Activated CD4-positive, alpha-beta T cell treated with anti-CD3 and anti-CD28 coated beads, Interleukin-2, amount 10 ng/mL, durations not matched to agents 7 days and 5 days (primary cell): ENCODE measurements around the gene MIER1. TPM values are rescaled to one million over a fixed set of nuclear protein-coding genes. Genes with fewer than 3 reads are reported as not detected.
"Not testable (repeated sequence)": the region's sequence is repeated elsewhere in the genome, so short reads cannot be mapped to it uniquely, and the experiment has no call there.

Source experiments
- CTCF ChIA-PET: fragments of 350-600 bp; sonication (Branson Sonifier 250); formaldehyde crosslinking; loops from one replicate; lab custom pipeline; 2021; ENCODE audit warnings: antibody characterized with exemption; lab: Charles Lee
- POLR2A ChIA-PET: fragments of 350-600 bp; sonication (Branson Sonifier 250); formaldehyde crosslinking; loops from one replicate; lab custom pipeline; 2021; ENCODE audit warnings: antibody characterized with exemption; lab: Charles Lee
- DNase-seq: peaks from one replicate; pipeline ENCODE4 v3.0.0-alpha.2; 2020
- H3K27ac Mint-ChIP-seq: one replicate; pipeline ENCODE4 v1.8.0; 2021; ENCODE audit warnings: mild to moderate bottlenecking, moderate library complexity, mixed read lengths
- H3K27me3 Mint-ChIP-seq: one replicate; pipeline ENCODE4 v1.8.0; 2021; ENCODE audit warnings: mixed read lengths
- H3K36me3 Mint-ChIP-seq: one replicate; pipeline ENCODE4 v1.8.0; 2021; ENCODE audit warnings: low read depth, mixed read lengths
- H3K4me1 Mint-ChIP-seq: one replicate; pipeline ENCODE4 v1.8.0; 2021; ENCODE audit warnings: mixed read lengths
- H3K4me3 Mint-ChIP-seq: one replicate; pipeline ENCODE4 v1.8.0; 2021; ENCODE audit warnings: mild to moderate bottlenecking, moderate library complexity, mixed read lengths
- H3K9me3 Mint-ChIP-seq: one replicate; pipeline ENCODE4 v1.8.0; 2021; ENCODE audit warnings: mixed read lengths
- total RNA-seq, 2 experiments: library from RNA; stranded (reverse); gene quantifications; one replicate each; pipeline ENCODE4 v1.2.3, GENCODE V29; 2021

The MIER1 gene
- 10 to 100 TPM; 54.2 to 56.9 TPM for total RNA-seq

GRCh38 chr1:66924756-66925557, at the start of gene MIER1, which contains the start of gene DNAI4:
Gene MIER1, plus strand, starts transcription at chr1:66924990. Its CDS starts 39 bp downstream, at chr1:66925029.
Gene DNAI4, minus strand, starts transcription at chr1:66924856. Its CDS starts 25 bp downstream, at chr1:66924831.
- Mint-ChIP-seq H3K27ac (peak within 1 kb of the TSS; percentile 95), H3K27me3 (no peaks in the 10 kb centered on the region), H3K9me3 (no peaks in the 10 kb centered on the region), H3K4me1 (peaks cover 51% of the 10 kb centered on the region), H3K36me3 (peaks cover 7% of the 10 kb centered on the region), H3K4me3 (peak within 1 kb of the TSS; percentile 93)
- ChIA-PET POLR2A (interaction anchor here (0.6 to 0.7 kb wide), 2 partner anchors 10 to 155 kb away, joined by 3 to 5 read pairs; no protein-coding TSS in a partner anchor), CTCF (interaction anchor here (0.9 to 1.5 kb wide), 5 partner anchors 10 to 288 kb away, joined by 3 to 6 read pairs (median 3); no protein-coding TSS in a partner anchor)
- DNase-seq = peak; percentile 98

GRCh38 chr1:66876664-66877063, 48.1 kb upstream of the MIER1 start:
- Mint-ChIP-seq H3K4me1 (no peaks in the 10 kb centered on the region), H3K27ac (no peak overlapping the region), H3K4me3 (no peak overlapping the region), H3K9me3 (peaks cover 7% of the 10 kb centered on the region), H3K36me3 (no peaks in the 10 kb centered on the region), H3K27me3 (peaks cover 2% of the 10 kb centered on the region)
- DNase-seq = no peak
- ChIA-PET CTCF (no interaction called here), POLR2A (no interaction called here)

- POLR2A ChIA-PET = no interaction called here
- DNase-seq = no peak
- Mint-ChIP-seq H3K36me3 (no peaks in the 10 kb centered on the region), H3K4me3 (no peak overlapping the region), H3K4me1 (no peaks in the 10 kb centered on the region), H3K27me3 (no peaks in the 10 kb centered on the region), H3K27ac (no peak overlapping the region), H3K9me3 (no peaks in the 10 kb centered on the region)
- CTCF ChIA-PET = no interaction called here
Measured at GRCh38 chr1:66889030-66889429, 35.8 kb upstream of the MIER1 start.

- CTCF ChIA-PET = no interaction called here
- H3K27ac Mint-ChIP-seq = no peak overlapping the region
- no peaks in the 10 kb centered on the region for H3K36me3 Mint-ChIP-seq
- H3K4me1 Mint-ChIP-seq = no peaks in the 10 kb centered on the region
- POLR2A ChIA-PET = no interaction called here
- H3K9me3 Mint-ChIP-seq = no peaks in the 10 kb centered on the region
- H3K27me3 Mint-ChIP-seq = no peaks in the 10 kb centered on the region
- no peak for DNase-seq
- no peak overlapping the region for H3K4me3 Mint-ChIP-seq
Measured at GRCh38 chr1:66890621-66891020, 34.2 kb upstream of the MIER1 start.

GRCh38 chr1:66893712-66894111, 31.1 kb upstream of the MIER1 start:
- Mint-ChIP-seq H3K4me1 (no peaks in the 10 kb centered on the region), H3K9me3 (no peaks in the 10 kb centered on the region), H3K27ac (no peak overlapping the region), H3K36me3 (no peaks in the 10 kb centered on the region), H3K4me3 (no peak overlapping the region), H3K27me3 (no peaks in the 10 kb centered on the region)
- DNase-seq = no peak
- CTCF ChIA-PET = no interaction called here
- POLR2A ChIA-PET = no interaction called here

GRCh38 chr1:66915203-66915602, 9.6 kb upstream of the MIER1 start:
- H3K27ac Mint-ChIP-seq, DNase-seq, H3K4me3 Mint-ChIP-seq, H3K4me1 Mint-ChIP-seq, H3K27me3 Mint-ChIP-seq, H3K9me3 Mint-ChIP-seq, POLR2A ChIA-PET: not testable (repeated sequence)
- H3K36me3 Mint-ChIP-seq = peaks cover 18% of the 10 kb centered on the region
- CTCF ChIA-PET = interaction anchor here (0.8 to 2.1 kb wide), 2 partner anchors 9 to 42 kb away, joined by 3 to 6 read pairs; partner anchors contain the start of genes DNAI4 and MIER1

- Mint-ChIP-seq H3K4me1 (no peaks in the 10 kb centered on the region), H3K36me3 (peaks cover 18% of the 10 kb centered on the region), H3K27me3 (no peaks in the 10 kb centered on the region), H3K9me3 (peaks cover 8% of the 10 kb centered on the region), H3K27ac (no peak overlapping the region), H3K4me3 (no peak overlapping the region)
- CTCF ChIA-PET = no interaction called here
- POLR2A ChIA-PET = no interaction called here
- no peak for DNase-seq
Measured at GRCh38 chr1:66916320-66916719, 8.5 kb upstream of the MIER1 start.

- Mint-ChIP-seq H3K9me3 (peaks cover 8% of the 10 kb centered on the region), H3K36me3 (peaks cover 18% of the 10 kb centered on the region), H3K27ac (no peak overlapping the region), H3K4me3 (no peak overlapping the region), H3K27me3 (no peaks in the 10 kb centered on the region), H3K4me1 (peaks cover 4% of the 10 kb centered on the region)
- no peak for DNase-seq
- POLR2A ChIA-PET = no interaction called here
- CTCF ChIA-PET = no interaction called here
Measured at GRCh38 chr1:66917476-66917875, 7.3 kb upstream of the MIER1 start.

GRCh38 chr1:66919063-66919462, 5.7 kb upstream of the MIER1 start:
- CTCF ChIA-PET = no interaction called here
- no peak for DNase-seq
- Mint-ChIP-seq H3K4me3 (no peak overlapping the region), H3K27ac (no peak overlapping the region), H3K27me3 (no peaks in the 10 kb centered on the region), H3K9me3 (peaks cover 8% of the 10 kb centered on the region), H3K36me3 (peaks cover 18% of the 10 kb centered on the region), H3K4me1 (peaks cover 17% of the 10 kb centered on the region)
- POLR2A ChIA-PET = no interaction called here

GRCh38 chr1:66919828-66920227, 5.0 kb upstream of the MIER1 start:
- CTCF ChIA-PET = no interaction called here
- no peak for DNase-seq
- Mint-ChIP-seq H3K27me3 (no peaks in the 10 kb centered on the region), H3K4me1 (peaks cover 17% of the 10 kb centered on the region), H3K36me3 (peaks cover 18% of the 10 kb centered on the region), H3K9me3 (peaks cover 8% of the 10 kb centered on the region), H3K4me3 (no peak overlapping the region), H3K27ac (no peak overlapping the region)
- POLR2A ChIA-PET = no interaction called here

GRCh38 chr1:66920543-66920942, 4.2 kb upstream of the MIER1 start:
- POLR2A ChIA-PET = no interaction called here

GRCh38 chr1:66925558-66925910, 744 bp downstream of the MIER1 start:
- H3K27ac Mint-ChIP-seq = peak overlapping the region; percentile 95
- H3K36me3 Mint-ChIP-seq = peaks cover 7% of the 10 kb centered on the region
- CTCF ChIA-PET = interaction anchor here (1.0 to 1.2 kb wide), 2 partner anchors 12 to 287 kb away, joined by 3 to 5 read pairs; no protein-coding TSS in a partner anchor
- POLR2A ChIA-PET = interaction anchor here (0.6 kb wide), 1 partner anchor 10 kb away, joined by 3 read pairs; no protein-coding TSS in a partner anchor
- H3K9me3 Mint-ChIP-seq = no peaks in the 10 kb centered on the region
- DNase-seq = no peak
- H3K4me3 Mint-ChIP-seq = peak overlapping the region; percentile 93
- peaks cover 51% of the 10 kb centered on the region for H3K4me1 Mint-ChIP-seq
- no peaks in the 10 kb centered on the region for H3K27me3 Mint-ChIP-seq

More at GRCh38 chr1:66920543-66920942, 4.2 kb upstream of the MIER1 start:
- CTCF ChIA-PET = interaction anchor here (0.6 kb wide), 1 partner anchor 492 kb away, joined by 3 read pairs; no protein-coding TSS in a partner anchor
- Mint-ChIP-seq H3K4me3 (no peak overlapping the region), H3K9me3 (peaks cover 8% of the 10 kb centered on the region), H3K27me3 (no peaks in the 10 kb centered on the region), H3K4me1 (peaks cover 17% of the 10 kb centered on the region), H3K36me3 (peaks cover 18% of the 10 kb centered on the region), H3K27ac (no peak overlapping the region)
- DNase-seq = no peak

GRCh38 chr1:66925944-66926343, 1.2 kb downstream of the MIER1 start:
- Mint-ChIP-seq H3K27ac (peak overlapping the region; percentile 95), H3K36me3 (peaks cover 10% of the 10 kb centered on the region), H3K4me3 (peak overlapping the region; percentile 93), H3K4me1 (peaks cover 51% of the 10 kb centered on the region), H3K27me3 (no peaks in the 10 kb centered on the region), H3K9me3 (no peaks in the 10 kb centered on the region)
- no peak for DNase-seq
- ChIA-PET POLR2A (interaction anchor here (0.6 kb wide), 1 partner anchor 9 kb away, joined by 3 read pairs; no protein-coding TSS in a partner anchor), CTCF (interaction anchor here (1.2 kb wide), 1 partner anchor 11 kb away, joined by 3 read pairs; no protein-coding TSS in a partner anchor)
